Nucleus accumbens (tissue), 56 donors: ENCODE data around the gene TGM1.
A peak's percentile ranks its signal among the peaks of the same experiment; 100 is the strongest.

ENCODE experiments used
- DNase-seq, 56 donors: peaks; one replicate each; lab custom pipeline; 2025; lab: John Stamatoyannopoulos, UW

TGM1 gene

DNA sequence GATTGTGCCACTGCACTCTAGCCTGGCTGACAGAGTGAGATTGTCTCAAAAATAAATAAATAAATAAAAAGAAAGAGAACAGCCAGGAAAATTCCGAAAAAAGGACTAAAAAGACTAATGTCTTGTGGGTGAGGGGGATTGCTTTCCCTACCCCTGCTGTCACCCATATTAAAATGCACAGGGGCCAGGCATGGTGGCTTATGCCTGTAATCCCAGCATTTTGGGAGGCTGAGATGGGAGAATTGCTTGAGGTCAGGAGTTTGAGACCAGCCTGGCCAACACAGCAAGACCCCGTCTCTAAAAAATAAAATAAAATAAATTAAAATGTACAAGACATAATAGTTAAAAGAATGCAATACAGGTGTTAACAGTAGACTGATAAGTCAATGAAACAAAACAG is 30.5 kb upstream of the TGM1 start:
- no peak for DNase-seq

DNA sequence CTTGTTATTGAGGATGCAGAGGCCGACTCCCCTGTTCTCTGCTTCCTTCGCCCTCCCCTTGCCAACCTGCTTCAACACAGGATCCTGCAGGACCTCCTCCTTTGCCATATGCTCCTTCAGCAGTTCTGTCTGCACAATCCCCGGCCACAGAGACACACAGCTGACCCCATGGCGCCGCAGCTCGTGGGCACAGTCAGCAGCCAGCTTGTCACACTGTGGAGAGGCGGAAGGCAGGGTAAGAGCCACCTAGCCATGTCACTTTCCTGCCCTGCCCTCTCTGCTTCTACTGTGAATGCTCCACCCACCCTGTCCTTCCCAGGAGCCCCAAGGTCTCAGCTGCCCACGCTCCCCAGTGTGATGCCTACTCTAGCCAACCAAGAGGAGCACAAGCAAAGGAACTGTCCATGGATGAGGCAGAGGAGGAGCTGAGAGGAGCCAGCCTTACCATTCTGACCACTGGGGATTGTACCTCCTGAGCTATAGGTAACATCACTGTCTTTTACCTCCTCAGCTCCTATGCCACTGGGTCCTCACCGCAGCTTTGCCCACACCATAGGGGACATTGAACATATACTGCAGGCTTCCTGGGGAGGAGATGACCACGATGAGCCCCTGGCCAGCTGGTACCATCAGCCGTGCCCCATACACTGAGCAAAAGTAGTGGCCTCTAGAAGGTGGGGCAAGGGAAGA is 29.3 kb upstream of the TGM1 start:
- DNase-seq, result no peak

DNA sequence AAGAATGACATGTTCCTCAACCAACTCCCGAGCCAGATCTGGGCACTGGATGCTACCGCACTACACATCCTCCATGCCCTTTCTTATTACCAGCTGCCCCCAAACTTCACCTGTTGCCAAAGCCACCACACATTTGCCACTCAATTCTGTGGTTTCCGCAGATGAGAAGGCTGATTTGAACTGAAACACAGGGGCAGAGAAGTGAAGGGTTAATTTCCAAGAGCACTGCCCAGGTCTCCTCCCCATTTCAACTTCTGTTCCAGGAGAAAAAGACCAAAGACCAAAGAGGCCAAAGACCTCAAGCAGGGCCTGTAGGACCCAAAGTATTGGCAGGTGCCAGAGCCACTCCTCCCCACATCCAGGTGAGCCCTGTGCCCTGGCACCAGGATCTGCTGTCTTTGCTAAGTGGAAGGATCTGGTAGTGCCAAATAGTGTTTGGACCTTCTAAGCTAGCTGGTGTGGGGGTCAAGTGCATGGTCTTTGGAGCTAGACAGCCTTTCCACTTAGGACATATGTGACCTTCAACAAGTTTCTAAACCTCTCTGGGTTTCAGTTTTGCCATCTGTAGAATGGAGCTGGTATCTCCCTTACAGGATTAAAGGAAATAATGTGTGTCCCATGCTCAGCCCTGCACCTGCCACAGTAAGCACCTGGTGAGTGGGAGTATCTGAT is 28.6 kb upstream of the TGM1 start:
- no peak for DNase-seq

DNA sequence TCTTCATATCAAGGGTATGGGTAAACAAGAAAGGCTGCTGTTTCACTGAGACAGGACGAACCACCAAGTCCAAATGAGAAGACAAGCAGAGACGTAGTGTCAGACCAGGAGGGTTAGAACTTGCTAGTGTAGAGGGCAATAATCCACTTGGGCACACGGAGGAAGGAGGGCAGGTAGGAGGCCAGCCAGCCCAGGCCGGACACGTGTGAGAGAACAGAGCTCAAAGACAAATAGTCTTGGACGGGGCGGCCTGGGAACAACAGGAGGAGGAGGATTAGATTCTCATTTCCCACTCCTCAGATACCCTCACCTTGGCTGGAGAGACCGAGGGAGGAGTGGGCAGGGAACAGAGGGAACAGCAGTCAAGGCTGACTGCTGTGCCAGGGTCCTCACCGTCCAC is 27.8 kb upstream of the TGM1 start:
- DNase-seq, result no peak

DNA sequence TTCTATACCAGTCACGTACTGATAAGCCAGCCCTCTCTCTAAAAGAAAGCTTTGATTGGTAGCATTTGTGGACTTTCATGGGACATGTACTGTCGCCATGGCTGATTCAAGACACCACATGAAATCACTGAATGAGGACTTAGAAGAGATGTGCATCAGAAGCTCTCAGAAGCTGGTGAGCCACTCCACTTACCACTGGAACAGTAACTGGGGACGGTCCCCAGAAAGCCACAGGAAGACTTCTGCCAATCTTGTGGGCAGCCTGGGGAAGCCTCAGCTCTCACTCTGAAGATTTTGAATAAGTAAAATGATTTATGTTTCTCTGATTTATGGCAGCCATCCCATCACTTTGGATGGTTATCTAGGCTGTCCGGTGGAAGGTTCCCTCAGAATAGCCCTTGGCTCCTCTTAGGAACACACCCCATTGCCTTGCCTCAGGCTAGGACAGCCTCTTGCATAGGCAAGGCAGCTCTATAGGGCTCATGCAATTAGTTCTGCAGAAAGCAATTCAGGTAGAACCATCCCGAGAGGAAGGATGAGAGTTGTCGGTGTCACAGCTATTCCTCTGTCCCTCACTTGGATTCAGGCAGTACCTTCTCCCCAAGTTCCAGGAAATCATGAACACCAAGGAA is 26.8 kb upstream of the TGM1 start:
- no peak for DNase-seq

DNA sequence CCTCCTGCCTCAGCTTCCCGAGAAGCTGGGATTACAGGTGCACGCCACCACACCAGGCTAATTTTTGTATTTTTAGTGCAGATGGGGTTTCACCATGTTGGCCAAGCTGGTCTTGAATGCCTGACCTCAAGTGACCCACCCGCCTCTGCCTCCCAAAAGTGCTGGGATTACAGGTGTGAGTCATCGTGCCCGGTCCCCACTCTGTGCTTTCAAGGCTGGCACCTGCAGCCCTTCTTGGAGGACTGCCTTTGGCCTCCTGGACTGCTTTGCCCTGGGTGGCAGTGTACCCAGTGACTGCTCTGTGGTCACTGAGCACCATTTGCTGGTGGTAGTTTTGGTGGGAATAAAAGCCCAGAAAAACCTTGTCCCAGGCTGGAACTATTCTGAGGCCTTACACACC is 24.0 kb upstream of the TGM1 start:
- no peak for DNase-seq

DNA sequence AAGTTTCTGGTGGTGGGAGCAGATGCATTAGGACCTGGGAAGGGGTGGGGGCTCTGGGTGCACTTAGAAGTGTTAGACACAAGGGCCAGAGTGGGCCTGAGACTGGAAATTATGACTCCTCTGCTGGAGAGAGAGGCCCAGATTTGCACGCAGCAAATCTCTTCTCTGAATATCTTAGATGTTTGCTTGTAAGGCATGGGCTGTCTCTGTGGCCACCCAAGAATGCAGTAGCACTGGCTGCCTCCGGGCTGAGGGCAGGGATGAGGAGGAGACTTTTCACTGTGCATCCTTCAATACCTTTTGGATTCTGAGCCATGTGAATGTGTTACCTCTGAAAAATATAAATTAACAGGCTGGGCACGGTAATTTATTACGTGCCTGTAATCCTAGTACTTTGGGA is 22.4 kb upstream of the TGM1 start:
- no peak for DNase-seq

DNA sequence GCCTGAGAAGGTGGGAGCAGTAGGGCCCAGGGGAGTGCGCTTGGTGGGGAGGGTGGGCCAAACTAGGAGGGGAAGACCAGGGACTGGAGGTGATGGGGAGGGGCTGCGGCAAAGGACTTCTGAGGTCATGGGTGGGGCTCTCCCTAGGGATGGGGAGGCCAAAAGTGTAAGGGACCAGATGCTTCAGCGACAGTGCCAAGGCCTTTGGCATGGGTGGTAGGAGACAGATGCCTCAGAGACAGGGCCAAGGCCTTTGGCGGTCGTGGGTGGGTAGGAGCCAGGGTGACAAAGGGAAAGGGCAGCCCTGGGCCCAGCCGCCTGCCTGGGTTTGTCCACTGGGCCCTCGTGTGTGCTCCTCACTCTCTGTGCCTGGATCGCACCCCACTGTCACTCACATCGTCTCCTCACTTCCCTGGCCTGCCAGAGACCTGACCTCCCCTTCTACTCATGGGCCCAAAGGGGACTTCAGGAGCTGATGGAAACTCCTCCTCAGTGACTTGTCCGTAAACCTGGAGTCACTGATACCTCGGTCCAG is 21.6 kb upstream of the TGM1 start:
- DNase-seq, result no peak

DNA sequence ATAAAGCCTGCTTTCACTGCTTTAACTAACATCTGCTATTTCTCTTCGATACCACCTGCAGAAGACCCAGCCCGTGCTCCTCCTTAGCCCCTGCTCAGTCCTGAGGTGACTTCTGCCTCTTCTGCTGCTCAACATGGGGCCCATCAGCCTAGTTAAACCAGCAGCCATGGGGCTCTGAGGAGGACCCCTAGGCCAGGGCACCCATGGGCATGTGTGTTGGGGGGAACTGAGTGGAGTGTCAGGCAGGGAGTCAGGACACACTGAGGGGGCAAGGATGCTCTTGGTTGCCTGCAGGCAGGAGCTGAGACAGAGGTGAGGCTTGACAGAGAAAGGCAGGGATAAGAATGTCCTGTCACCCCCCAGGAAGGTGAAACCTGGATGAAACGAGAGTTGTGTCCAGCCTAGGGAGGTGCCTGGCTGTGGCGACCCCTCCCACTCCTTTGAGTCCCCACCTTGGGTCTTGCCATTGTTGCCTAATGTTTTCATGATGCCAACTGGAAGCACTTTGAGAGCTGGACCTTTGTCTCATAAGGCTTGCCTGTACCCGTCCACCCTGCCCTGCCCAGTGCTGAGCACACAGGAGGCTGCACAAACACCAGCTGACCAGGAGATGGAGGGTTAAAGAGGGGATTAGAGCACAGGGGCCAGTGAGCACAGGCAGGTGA is 21.0 kb upstream of the TGM1 start:
- no peak for DNase-seq

DNA sequence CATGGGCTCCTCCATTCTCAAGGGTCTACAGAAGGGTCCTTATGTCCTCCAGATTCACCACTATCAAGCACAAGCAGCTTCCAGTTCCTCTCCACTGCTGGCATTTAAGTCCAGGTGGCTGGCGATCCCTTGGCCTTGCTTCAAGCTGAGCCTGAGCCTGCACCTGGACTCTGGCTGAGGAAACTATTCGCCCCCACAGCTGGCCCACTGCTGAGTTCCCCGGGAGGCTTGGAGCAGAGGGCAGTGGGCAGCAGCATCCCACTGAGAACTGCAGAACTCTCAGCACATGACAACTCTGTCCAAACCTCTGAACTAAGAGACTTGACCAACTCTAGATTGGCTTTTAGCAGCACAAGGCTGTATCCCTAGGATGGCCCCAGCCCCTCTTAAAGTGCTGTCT is 19.8 kb upstream of the TGM1 start:
- no peak for DNase-seq

DNA sequence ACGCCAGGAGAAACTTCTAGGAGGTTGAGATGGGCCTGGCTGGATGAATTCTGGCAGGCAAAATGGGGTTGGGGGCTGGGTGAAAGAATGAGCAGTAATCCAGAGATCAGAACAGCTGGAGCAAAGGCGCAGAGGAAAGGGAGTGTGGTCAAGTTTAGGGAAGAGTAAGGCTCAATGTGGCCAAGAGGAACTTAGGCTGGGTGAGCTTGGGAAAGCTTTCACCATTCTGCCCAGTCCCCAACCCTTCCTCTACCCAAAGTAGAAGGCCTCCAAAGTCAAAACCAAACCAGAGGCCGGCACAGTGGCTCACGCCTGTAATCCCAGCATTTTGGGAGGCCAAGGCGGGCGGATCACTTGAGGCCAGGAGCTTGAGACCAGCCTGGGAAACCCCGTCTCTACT is 18.7 kb upstream of the TGM1 start:
- no peak for DNase-seq

DNA sequence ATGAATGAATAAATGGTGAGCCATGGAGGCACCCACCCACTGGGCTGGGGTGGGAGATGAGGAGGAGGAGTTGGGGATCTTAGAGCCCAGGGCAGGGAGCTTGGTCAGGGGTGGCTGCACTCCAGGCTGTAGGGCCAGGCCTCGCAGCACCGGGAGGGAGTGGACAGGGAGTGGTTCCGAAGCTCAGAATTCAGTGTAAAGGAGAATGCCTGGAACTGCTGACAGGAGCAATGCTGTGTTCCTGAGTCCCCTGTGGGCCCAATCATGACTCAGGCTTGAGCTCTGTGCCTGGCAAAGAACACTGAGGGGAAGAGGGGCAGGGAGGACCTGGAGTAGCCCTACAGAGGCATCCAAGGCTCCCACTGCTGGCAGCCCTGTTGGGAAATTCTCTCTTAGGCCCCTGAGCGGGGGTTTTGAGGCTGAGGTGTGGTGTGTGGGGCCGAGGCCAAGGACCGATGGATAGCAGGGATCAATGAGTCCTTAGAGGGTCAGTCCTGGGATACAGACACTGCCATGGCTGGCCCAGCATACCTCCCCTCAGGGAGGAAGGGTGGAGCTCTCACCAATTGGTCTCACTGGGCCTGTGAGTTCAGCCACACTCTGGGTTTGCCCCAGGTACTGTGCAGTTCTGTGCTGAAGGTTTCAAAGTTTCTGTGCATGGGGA is 18.0 kb upstream of the TGM1 start:
- no peak for DNase-seq

DNA sequence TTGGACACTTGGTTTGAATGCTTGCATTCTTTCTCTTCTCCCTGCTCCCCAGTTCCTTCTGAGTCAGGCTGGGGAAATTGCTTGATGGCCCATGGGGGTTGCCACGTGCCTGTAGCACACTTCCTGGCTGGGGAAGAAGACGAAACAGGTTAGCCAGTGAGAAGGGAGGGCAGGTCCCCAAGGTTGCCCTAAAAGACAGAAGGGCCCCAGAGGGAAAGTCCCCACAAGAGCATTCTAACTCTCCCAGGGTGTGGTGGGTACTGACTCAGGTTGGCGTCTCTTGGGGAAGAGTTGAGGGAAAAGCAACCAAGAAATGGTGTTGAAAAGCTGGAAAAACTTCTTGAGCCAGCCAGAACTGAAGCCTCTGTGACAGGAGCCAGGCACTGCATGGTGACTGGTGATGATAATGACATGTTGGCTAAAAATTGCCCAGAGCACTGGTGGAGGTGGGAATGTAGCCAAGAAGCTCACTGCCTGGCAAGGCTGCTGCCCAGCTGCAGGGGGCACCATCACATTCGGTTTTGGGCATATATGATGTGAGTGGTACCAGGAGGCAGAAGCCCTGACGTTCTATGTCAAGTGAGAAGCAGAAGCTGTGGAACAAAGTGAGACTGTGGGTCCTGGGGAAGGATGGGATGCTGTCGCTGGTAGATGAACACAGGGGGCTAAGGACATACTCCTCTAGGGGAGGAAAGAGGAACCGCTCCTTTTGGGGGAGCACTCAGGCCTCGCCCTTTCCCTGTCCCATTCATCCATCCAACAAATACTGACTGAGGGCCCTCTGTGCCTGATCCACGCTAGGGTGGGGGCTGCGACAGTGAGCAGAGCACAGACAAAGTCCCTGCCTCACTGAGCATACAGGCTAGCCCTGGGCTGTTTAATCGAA is 16.6 kb upstream of the TGM1 start:
- peak in 39 of 56 donors; percentile 8 to 60 (median 28) for DNase-seq

DNA sequence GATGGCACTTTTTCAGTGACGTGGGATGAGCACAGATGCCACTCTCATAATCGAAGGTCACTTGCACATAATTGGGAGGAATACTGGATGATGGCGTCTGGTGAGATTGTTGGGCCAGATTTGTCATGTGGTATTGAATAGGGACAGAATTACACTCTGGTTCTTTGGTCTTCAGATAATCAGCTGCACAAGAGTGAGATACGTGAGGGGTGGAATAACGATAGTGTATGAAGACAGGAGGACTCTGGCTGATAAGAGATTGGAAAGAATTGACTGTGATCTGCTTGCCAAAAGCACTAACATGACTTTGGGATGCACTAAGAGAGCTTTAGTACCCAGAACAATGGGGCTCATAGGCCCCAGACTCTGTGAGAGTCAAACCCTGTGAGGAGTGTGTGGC is 15.4 kb upstream of the TGM1 start:
- DNase-seq, result no peak

DNA sequence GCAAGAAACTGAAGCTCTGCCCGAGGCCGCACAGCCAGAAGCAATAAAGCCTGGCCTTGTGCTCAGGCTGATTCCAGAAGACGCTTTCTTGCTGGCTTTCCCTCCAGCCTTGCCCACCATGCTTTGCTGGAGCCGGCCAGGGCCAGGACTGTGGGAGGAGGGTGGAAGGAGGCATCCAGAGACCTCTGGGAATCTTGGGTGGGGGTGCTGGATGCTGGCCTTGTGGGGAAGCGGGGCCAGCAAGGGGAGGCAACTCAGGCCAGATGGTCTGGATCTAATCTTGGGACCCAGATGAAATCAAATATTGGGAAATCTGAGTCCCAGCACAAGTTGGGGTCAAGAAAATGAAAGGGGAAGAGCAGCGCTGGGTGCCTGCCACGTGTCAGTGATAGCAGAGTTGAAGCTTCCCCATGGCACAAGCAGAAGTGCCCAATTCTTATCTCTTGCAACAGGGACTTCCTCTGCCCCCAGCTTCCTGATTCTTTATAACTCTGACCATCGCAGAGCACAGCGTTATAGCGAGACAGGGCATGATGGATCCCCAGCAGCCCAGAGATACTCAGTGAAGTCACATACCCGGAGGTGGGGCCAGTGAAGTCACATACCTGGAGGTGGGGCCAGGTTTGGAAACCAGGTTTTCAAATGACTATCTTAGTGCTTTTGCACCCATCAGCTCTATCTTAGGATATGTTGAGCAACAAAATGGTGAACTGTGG is 14.8 kb upstream of the TGM1 start:
- peak in 9 of 56 donors; percentile 4 to 24 (median 10) for DNase-seq

DNA sequence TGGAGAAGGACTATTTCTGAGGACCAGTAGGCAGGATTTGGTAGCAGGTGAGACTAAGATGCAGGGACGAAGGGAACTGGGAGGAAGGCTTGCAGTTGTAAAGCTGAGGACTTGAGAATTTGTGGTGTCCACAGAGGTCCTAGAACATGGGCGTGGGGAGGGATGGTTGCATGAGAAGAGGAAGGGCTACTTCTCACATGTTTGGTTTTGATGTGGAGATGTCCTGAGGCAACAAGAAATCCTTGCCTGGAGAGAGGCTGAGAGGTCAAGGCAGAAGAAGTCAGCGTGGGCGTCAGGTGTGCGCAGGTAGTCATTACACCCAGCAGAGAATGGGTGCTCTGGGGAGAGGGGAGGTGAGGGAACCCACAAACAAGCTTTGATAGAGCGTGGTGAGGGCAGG is 14.1 kb upstream of the TGM1 start:
- no peak for DNase-seq

DNA sequence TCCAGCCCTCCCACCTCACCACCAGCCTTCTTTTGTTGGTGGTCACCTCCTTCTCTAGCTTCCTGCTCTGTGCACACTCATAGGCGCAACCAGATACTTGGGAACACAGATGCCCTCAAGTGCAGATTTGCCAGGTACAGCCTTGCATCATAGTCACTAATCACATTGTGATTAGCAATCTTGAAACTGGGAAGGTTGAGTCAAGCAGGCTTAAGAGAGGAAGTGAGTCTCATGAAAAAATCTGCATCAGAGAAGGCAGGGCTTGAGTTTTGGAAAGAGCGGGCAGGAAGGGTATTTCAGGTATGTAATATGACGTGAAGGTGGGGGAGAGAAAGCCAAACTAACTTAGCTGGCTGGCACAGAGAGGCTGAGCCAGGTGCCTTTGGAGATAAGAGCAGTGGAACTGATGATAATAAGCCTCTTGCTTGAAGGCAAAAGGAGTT is 11.1 kb upstream of the TGM1 start:
- peak in 2 of 56 donors; percentile 3 to 11 for DNase-seq

DNA sequence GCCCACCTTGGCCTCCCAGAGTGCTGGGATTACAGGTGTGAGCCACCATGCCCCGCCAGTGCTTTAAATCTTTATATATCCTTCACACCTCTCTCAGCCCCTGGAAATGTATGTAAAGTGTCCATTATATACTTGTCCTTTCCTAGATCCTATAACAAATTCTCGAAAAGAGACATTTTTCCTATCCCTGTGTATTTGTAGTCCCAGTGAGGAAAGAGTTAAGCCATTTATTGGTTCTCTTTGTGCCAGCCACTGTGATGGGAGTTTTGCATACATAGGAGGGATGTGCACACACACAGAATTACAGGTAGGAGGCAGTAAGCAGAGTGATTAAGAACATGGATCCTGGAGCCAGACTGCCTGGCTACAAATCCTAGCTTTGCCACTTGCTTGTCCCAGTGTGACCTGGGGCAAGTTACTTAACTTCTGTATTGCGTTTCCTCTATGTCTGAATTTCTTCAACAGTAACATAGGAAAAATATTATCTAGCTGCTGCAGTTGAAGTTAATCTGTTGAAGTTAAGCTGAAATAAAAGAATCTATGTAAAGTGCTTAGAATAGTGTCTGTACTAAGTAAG is 10.5 kb upstream of the TGM1 start:
- no peak for DNase-seq

DNA sequence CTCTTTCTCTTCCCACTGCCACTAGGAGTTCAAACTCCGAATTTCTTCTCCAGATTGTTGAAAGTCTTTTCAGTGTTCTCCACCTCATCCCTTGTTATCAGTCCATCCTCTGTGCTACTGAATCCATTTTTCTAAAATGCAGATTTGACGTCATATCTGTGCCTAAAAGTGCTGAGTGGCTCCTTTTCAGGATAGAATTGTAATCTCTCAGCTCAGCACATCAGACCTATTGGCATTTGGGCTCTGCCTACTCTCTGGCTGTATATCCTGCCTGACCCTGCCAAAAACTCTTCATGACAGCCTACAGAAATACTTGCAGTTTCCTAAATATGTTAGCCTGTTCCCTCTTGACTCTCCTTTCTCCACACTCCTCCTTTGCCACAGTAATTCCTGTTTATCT is 9.5 kb upstream of the TGM1 start:
- DNase-seq, result no peak
